GM23248 (cell line): ENCODE measurements around the gene CBL.

Experiments
- EZH2 ChIP-seq: fragments of 200-600 bp; sonication (generic); IDR thresholded peaks from 2 replicates; pipeline ENCODE4 v1.6.1; 2018; ENCODE audit warnings: antibody characterized with exemption, mild to moderate bottlenecking; ENCODE audit not compliant: insufficient read depth, poor library complexity, severe bottlenecking
- EZH2phosphoT487 ChIP-seq: fragments of 200-600 bp; sonication (generic); IDR thresholded peaks from 2 replicates; pipeline ENCODE4 v1.6.1; 2018; ENCODE audit warnings: antibody characterized with exemption, moderate library complexity, mild to moderate bottlenecking, low read depth; ENCODE audit not compliant: insufficient read depth

GRCh38 chr11:119204066-119204465 is 2.1 kb upstream of the CBL start:
- TF ChIP-seq EZH2 = no peak
- TF ChIP-seq EZH2phosphoT487 = no peak
